KG1 (cell line): ENCODE measurements around the gene RAD51C.
"Not testable (repeated sequence)": the region's sequence is repeated elsewhere in the genome, so short reads cannot be mapped to it uniquely, and the experiment has no call there.

ENCODE experiments used
- DNase-seq: peaks from one replicate; lab custom pipeline; 2025; lab: John Stamatoyannopoulos, UW

RAD51C gene

GRCh38 chr17:58692239-58693055, at the start of gene RAD51C:
Gene RAD51C (plus strand): TSS chr17:58692602. CDS start chr17:58692644, 42 bp downstream.
- DNase-seq = peak; percentile 94

GRCh38 chr17:58643147-58643546, 49.3 kb upstream of the RAD51C start:
- no peak for DNase-seq

- DNase-seq = no peak
These were observed 44.2 kb upstream of the RAD51C start for GRCh38 chr17:58648236-58648635.

DNA sequence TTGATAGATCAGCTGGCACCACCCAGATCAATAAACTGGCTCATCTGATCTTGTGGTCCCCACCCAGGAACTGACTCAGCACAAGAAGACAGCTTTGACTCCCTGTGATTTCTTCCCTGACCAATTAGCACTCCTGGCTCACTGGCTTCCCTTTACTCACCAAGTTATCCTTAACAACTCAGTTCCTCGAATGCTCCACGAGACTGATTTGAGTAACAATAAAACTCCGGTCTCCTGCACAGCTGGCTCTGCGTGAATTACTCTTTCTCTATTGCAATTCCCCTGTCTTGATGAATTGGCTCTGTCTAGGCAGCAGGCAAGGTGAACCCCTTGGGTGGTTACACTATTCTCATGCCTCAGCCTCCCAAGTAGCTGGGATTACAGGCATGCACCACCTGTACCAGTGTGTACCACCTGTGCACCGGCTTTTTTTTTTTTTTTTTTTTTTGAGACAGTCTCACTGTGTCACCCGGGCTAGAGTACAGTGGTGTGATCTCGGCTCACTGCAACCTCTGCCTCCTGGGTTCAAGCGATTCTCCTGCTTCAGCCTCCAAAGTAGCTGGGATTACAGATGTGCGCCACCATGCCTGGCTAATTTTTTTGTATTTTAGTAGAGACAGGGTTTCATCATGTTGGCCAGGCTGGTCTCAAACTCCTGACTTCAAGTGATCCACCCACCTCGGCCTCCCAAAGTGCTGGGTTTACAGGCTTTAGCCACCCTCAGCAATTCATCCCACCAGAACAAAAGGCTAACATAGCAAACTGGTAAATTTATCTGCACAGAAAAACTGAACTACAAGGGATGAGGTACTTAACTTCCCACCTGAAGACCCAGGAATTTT, 34.2 kb upstream of the RAD51C start:
- not testable (repeated sequence) for DNase-seq

GRCh38 chr17:58658804-58659713, 33.3 kb upstream of the RAD51C start:
- peak; percentile 54 for DNase-seq

GRCh38 chr17:58659714-58660084, 32.7 kb upstream of the RAD51C start:
- DNase-seq = not testable (repeated sequence)

DNA sequence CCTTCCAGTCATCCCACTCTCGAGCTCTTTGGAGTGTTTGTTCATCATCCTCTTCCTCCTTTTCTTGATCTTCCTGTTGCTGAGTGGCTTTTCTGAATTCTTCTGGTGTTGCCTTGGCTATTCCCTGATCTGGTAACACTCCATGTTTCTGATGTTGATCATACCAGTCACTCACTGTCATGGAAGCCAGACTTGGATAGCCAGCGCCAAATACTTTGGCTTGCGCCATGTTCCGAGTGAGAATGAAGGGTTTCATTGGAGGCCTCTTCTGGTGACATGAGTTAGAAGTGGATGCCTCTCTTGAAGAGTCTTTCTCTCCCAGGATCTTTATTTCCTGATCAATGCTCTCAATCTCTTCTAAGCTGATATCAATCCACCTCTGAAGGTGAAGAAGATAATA, 31.8 kb upstream of the RAD51C start:
- DNase-seq = no peak

GRCh38 chr17:58661499-58661898, 30.9 kb upstream of the RAD51C start:
- DNase-seq = no peak

DNA sequence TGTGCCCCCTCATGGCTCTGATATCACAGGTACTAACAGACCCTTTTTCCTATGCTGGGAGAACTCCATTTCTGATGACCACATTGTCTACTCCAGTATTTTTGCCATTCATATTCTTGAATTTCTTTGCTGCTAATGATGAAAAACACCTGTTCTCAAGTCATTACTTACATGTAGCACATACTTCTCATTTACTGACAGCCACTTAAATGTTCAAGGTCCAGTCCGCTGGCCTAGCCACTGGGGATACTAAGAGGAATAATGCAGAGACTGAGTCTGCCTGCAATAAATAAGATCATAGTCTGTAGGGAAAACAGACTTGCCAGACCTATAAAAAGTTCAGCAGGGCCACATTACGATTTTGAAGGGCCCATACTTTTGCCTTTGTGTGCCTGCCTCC, 28.1 kb upstream of the RAD51C start:
- no peak for DNase-seq

GRCh38 chr17:58665946-58666857, 26.2 kb upstream of the RAD51C start:
- no peak for DNase-seq

- DNase-seq = no peak
These were observed 25.5 kb upstream of the RAD51C start for GRCh38 chr17:58666858-58667267.

DNA sequence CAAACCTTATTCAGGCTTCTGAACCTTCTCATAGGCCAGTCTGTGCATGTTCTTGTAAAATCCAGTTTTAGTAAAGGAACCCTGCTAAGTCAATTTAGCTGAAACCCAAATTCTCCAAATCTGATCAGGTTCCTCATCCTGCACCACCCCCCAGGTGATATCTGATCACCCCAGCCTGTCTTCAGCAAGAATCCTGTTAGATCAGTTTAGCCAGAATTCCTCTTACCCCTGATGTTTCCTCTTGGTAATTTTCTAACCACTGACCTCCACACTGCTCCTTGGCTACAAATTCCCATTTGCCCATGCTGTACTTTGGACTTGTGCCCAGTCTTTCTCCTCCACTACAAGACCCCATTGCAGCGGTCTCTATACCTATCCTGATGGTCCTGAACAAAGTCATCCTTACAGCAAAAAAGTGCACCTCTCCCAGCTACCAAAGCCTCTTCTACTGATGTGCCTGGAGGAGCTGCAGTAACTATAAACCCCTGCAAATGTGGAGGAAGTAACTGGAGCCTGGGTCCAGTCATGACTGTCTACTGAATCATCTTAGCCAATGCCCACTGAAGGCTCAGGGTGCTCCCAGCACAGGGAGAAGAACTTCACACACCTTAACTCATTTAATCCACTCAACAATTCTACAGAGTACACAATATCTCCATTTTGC, 24.3 kb upstream of the RAD51C start:
- DNase-seq = no peak

GRCh38 chr17:58668598-58668935, 23.8 kb upstream of the RAD51C start:
- DNase-seq = no peak

DNA sequence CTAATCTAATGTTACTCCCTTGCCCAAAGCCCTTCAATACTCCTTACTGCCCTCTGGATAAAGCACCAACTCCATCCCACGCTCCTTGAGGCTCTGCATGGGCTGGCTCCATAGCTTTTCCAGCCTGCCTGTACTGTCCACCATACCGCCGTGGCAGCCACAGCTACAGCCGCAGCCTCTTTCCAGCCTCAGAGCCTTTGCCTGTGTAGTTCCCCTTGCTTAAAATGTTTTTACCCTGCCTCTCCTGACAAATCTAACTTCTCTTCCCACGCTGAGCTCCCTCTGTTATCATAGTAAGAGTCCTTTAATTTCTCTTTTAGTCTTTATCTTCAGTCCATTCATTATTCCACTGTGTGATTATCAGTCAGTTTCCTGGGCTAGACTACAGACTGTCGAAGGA, 22.5 kb upstream of the RAD51C start:
- no peak for DNase-seq

- DNase-seq = no peak
These were observed 20.4 kb upstream of the RAD51C start for GRCh38 chr17:58671969-58672368.

GRCh38 chr17:58677194-58677880, 15.1 kb upstream of the RAD51C start:
- DNase-seq = no peak

- not testable (repeated sequence) for DNase-seq
These were observed 14.1 kb upstream of the RAD51C start for GRCh38 chr17:58678287-58678686.

GRCh38 chr17:58679263-58680037, 13.0 kb upstream of the RAD51C start:
- DNase-seq = no peak

- no peak for DNase-seq
These were observed 12.4 kb upstream of the RAD51C start for GRCh38 chr17:58680038-58680369.
